Thoracic aorta (tissue), 2 donors: ENCODE results near the gene NOVA2. TPM values are rescaled to one million over a fixed set of nuclear protein-coding genes. Genes with fewer than 3 reads are reported as not detected.
"Not testable (repeated sequence)": the region's sequence is repeated elsewhere in the genome, so short reads cannot be mapped to it uniquely, and the experiment has no call there.

Experiments
- ATAC-seq: fragments of 150-250 bp; one replicate; pipeline ENCODE4 v1.8.0; 2017; ENCODE audit warnings: low read depth; ENCODE audit not compliant: insufficient number of reproducible peaks, low FRiP score
- DNase-seq: peaks from one replicate; pipeline ENCODE4 v3.0.0-alpha.2; 2020; ENCODE audit warnings: low spot score
- H3K27ac ChIP-seq, 2 donors: fragments of 200-600 bp; sonication (generic); 1 replicate in 1 of 2; 2 replicates in 1 of 2; pipeline ENCODE4 v1.5.1; 2016; ENCODE audit warnings: mild to moderate bottlenecking in 2 of 2, moderate library complexity in 2 of 2
- H3K27me3 ChIP-seq: fragments of 200-600 bp; sonication (generic); replicated peaks from 2 replicates; pipeline ENCODE4 v1.6.0; 2016; ENCODE audit warnings: mild to moderate bottlenecking; ENCODE audit not compliant: insufficient read depth
- H3K36me3 ChIP-seq: fragments of 200-600 bp; sonication (generic); one replicate; pipeline ENCODE4 v1.5.1; 2016
- H3K4me1 ChIP-seq, 2 donors: fragments of 200-600 bp; sonication (generic); 1 replicate in 1 of 2; 2 replicates in 1 of 2; pipeline versions ENCODE4 v1.5.1 to v1.6.0; 2016; ENCODE audit warnings: low read depth in 2 of 2, mild to moderate bottlenecking in 1 of 2; ENCODE audit not compliant: control insufficient read depth in 1 of 2
- H3K4me3 ChIP-seq: fragments of 200-600 bp; sonication (generic); 2 replicates; pipeline ENCODE4 v1.5.1; 2016; ENCODE audit warnings: mild to moderate bottlenecking
- H3K9me3 ChIP-seq: fragments of 200-600 bp; sonication (generic); 2 replicates; pipeline ENCODE4 v1.5.1; 2016
- total RNA-seq, 2 donors: library from RNA; depleted of rRNA; stranded (reverse); fragments of >200 nt; gene quantifications; one replicate each; pipeline versions ENCODE4 v1.1.0 to v1.2.3, GENCODE V29; 2016
- TF ChIP-seq, protein P1 (sequence below): fragments of 200-600 bp; sonication (generic); IDR thresholded peaks from one replicate; pipeline ENCODE4 v1.5.1; 2019; ENCODE audit warnings: antibody characterized with exemption

NOVA2 gene
- total RNA-seq, 2 donors from 2014 or later, result 2.6 to 6.4 TPM

DNA sequence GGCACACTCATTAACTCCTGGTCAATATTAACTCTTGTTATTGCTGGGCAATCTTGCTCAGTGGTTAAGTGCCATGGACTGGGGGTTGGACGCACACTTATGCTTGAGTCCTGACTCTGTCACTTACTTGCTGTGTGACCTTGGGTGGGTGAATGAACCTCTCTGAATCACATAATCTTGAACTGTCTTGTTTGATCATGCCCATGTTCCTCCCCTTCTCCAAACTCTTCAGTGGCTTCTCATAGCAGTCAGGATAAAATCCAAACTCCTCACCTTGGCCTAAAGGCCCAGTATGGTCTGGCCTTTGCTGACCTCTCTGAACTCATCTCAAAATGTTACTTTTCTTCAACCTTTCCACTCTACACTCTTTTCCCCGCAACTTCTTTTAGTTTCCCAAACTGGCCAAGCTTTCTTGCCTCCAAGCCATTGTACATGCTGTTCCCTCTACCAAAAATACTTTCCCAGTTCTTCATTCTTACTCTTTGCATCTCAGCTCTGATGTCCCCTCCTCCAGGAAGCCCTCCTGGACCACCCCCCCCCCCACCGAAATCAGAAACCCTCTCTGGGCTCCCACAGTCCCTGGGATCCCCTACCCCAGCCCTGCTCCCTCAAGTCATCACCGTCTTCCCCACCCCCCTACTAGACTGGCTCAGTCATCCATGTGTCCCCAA, 73.6 kb downstream of the NOVA2 start:
- Histone ChIP-seq H3K4me1 (peaks cover 6 to 21% of the 10 kb centered on the region in 2 donors), H3K27ac (no peak overlapping the region), H3K27me3 (no peaks in the 10 kb centered on the region), H3K36me3 (peaks cover 13% of the 10 kb centered on the region), H3K9me3 (no peaks in the 10 kb centered on the region), H3K4me3 (no peak overlapping the region)
- TF ChIP-seq, protein P1, sequence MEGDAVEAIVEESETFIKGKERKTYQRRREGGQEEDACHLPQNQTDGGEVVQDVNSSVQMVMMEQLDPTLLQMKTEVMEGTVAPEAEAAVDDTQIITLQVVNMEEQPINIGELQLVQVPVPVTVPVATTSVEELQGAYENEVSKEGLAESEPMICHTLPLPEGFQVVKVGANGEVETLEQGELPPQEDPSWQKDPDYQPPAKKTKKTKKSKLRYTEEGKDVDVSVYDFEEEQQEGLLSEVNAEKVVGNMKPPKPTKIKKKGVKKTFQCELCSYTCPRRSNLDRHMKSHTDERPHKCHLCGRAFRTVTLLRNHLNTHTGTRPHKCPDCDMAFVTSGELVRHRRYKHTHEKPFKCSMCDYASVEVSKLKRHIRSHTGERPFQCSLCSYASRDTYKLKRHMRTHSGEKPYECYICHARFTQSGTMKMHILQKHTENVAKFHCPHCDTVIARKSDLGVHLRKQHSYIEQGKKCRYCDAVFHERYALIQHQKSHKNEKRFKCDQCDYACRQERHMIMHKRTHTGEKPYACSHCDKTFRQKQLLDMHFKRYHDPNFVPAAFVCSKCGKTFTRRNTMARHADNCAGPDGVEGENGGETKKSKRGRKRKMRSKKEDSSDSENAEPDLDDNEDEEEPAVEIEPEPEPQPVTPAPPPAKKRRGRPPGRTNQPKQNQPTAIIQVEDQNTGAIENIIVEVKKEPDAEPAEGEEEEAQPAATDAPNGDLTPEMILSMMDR, result no peak
- ATAC-seq (no peak), DNase-seq (no peak)

DNA sequence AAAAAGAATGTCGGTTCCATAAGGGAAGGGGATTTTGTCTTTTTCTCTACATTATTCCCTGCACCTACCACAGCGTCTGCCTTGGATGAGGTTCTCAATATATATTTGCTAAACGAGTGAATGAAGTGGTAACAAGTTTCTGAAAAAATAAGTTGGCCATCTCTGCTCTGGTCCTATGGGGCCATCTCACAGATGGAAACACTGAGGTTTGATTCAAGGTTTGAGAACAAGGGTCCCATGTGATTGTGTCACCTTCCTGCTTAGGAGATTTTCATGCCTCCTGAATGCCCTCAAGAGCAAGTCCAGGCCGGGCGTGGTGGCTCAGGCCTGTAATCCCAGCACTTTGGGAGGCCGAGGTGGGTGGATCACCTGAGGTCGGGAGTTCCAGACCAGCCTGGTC, 74.4 kb downstream of the NOVA2 start:
- H3K27ac ChIP-seq, result no peak overlapping the region
- DNase-seq, result no peak
- H3K4me1 ChIP-seq, result peaks cover 6 to 21% of the 10 kb centered on the region in 2 donors
- no peak for ATAC-seq
- H3K4me3 ChIP-seq, result no peak overlapping the region
- TF ChIP-seq, protein P1, result no peak
- no peaks in the 10 kb centered on the region for H3K27me3 ChIP-seq
- no peaks in the 10 kb centered on the region for H3K9me3 ChIP-seq
- H3K36me3 ChIP-seq, result peaks cover 13% of the 10 kb centered on the region

DNA sequence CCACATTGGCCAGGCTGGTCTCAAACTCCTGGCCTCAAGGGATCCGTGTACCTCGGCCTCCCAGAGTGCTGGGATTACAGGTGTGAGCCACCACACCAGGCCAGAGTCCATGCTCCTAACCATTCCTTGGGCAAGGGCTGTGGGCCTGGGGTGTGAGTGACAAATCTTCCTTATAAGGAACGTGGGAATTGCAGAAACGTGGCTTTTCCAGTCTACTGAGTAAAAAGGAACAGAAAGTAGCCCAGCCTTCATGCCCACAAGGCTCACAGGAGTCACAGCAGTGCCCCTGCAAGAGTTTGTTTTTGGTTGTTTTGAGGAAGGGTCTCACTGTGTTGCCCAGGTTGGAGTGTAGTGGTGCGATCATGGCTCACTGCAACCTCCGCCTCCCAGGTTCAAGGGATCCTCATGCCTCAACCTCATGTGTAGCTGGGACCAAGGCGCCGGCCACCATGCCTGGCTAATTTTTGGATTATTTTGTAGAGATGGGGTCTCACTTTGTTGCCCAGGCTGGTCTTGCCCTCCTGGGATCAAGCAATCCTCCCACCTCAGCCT, 76.3 kb downstream of the NOVA2 start:
- Histone ChIP-seq H3K27ac (no peak overlapping the region), H3K27me3 (no peaks in the 10 kb centered on the region), H3K4me3 (no peak overlapping the region), H3K36me3 (peaks cover 13% of the 10 kb centered on the region), H3K9me3 (no peaks in the 10 kb centered on the region), H3K4me1 (peaks cover 6 to 14% of the 10 kb centered on the region in 2 donors)
- TF ChIP-seq, protein P1, result no peak
- DNase-seq (no peak), ATAC-seq (no peak)

- not testable (repeated sequence) for H3K9me3 ChIP-seq, ATAC-seq, H3K4me1 ChIP-seq, H3K27me3 ChIP-seq, DNase-seq, H3K27ac ChIP-seq, H3K4me3 ChIP-seq
- peaks cover 13% of the 10 kb centered on the region for H3K36me3 ChIP-seq
Measured at GRCh38 chr19:45895983-45896599, 77.6 kb downstream of the NOVA2 start.

GRCh38 chr19:45895519-45895972, 78.1 kb downstream of the NOVA2 start:
- DNase-seq (no peak), ATAC-seq (no peak)
- Histone ChIP-seq H3K9me3 (no peaks in the 10 kb centered on the region), H3K4me3 (no peak overlapping the region), H3K27ac (no peak overlapping the region), H3K4me1 (peaks cover 0 to 4% of the 10 kb centered on the region in 2 donors), H3K36me3 (peaks cover 13% of the 10 kb centered on the region), H3K27me3 (no peaks in the 10 kb centered on the region)
- TF ChIP-seq, protein P1, result no peak
